B cell (primary cell): ENCODE data around the gene TSPAN31. TPM values are rescaled to one million over a fixed set of nuclear protein-coding genes. Genes with fewer than 3 reads are reported as not detected.
A peak's percentile ranks its signal among the peaks of the same experiment; 100 is the strongest.

Experiments
- ATAC-seq: fragments of 200-7000 bp; cut with Tn5 transposase; one replicate; pipeline ENCODE4 v1.10.0; 2021; ENCODE audit warnings: low read depth, mild to moderate bottlenecking, moderate number of reproducible peaks, moderate library complexity
- CTCF ChIA-PET: fragments of 350-600 bp; sonication (Branson Sonifier 250); formaldehyde crosslinking; loops from one replicate; lab custom pipeline; 2021; ENCODE audit warnings: antibody characterized with exemption, inconsistent platforms; lab: Charles Lee
- POLR2A ChIA-PET: fragments of 350-600 bp; sonication (Branson Sonifier 250); formaldehyde crosslinking; loops from one replicate; lab custom pipeline; 2021; ENCODE audit warnings: antibody characterized with exemption; lab: Charles Lee
- DNase-seq: peaks from one replicate; pipeline ENCODE4 v3.0.0; 2013
- H2AFZ ChIP-seq: 2 replicates; pipeline ENCODE4 v1.6.1; 2012; ENCODE audit warnings: mild to moderate bottlenecking, low read depth, low read length; ENCODE audit not compliant: insufficient read depth, poor library complexity, severe bottlenecking
- H3K27ac ChIP-seq, 2 donors: 1 replicate in 1 of 2; 2 replicates in 1 of 2; pipeline ENCODE4 v1.5.1; 2012 to 2013; ENCODE audit warnings: low read length in 2 of 2, mild to moderate bottlenecking in 2 of 2, moderate library complexity in 1 of 2
- H3K27me3 ChIP-seq, 4 experiments: fragments of 200-600 bp in 1 of 4; sonication (generic) in 1 of 4; replicated peaks in 1 of 4; 1 replicate in 2 of 4; 2 replicates in 2 of 4; pipeline versions ENCODE4 v1.6.1 to v1.7.0; 2013 to 2016; ENCODE audit warnings: low read length in 3 of 4, mild to moderate bottlenecking in 2 of 4, mixed read lengths in 1 of 4, moderate library complexity in 1 of 4; ENCODE audit not compliant: insufficient read depth in 4 of 4, control insufficient read depth in 3 of 4; ENCODE audit errors: control extremely low read depth in 1 of 4
- H3K36me3 ChIP-seq, 2 experiments: replicated peaks in 1 of 2; 1 replicate in 1 of 2; 2 replicates in 1 of 2; pipeline versions ENCODE4 v1.6.1 to v1.7.1; 2013; ENCODE audit warnings: low read length in 1 of 2; ENCODE audit not compliant: insufficient read depth in 2 of 2, control insufficient read depth in 1 of 2; ENCODE audit errors: control extremely low read depth in 1 of 2, extremely low read depth in 1 of 2
- H3K4me1 ChIP-seq, 2 donors: fragments of 200-600 bp in 1 of 2; sonication (generic) in 1 of 2; 1 replicate in 1 of 2; 2 replicates in 1 of 2; pipeline versions ENCODE4 v1.5.1 to v1.6.1; 2013 to 2017; ENCODE audit warnings: low read length in 2 of 2; ENCODE audit not compliant: control insufficient read depth in 2 of 2, insufficient read depth in 2 of 2
- H3K4me2 ChIP-seq: replicated peaks from 2 replicates; pipeline ENCODE3; 2012; ENCODE audit warnings: mild to moderate bottlenecking, low read depth, low read length; ENCODE audit not compliant: poor library complexity, severe bottlenecking
- H3K4me3 ChIP-seq, 5 experiments: fragments of 200-600 bp in 1 of 5; sonication (generic) in 1 of 5; 1 replicate in 3 of 5; 2 replicates in 2 of 5; pipeline versions ENCODE4 v1.5.1 to v1.7.0; 2011 to 2016; ENCODE audit warnings: low read length in 4 of 5, mild to moderate bottlenecking in 4 of 5, low read depth in 2 of 5, control low read depth in 1 of 5, moderate library complexity in 1 of 5; ENCODE audit not compliant: insufficient read depth in 1 of 5; ENCODE audit errors: control extremely low read depth in 1 of 5, extremely low read depth in 1 of 5
- H3K79me2 ChIP-seq: fragments of 200-600 bp; sonication (generic); one replicate; pipeline ENCODE4 v1.6.0; 2016; ENCODE audit warnings: low read length; ENCODE audit not compliant: control insufficient read depth, insufficient read depth
- H3K9ac ChIP-seq: fragments of 200-600 bp; sonication (generic); 2 replicates; pipeline ENCODE4 v1.6.1; 2017; ENCODE audit warnings: mild to moderate bottlenecking, low read length, moderate library complexity
- H3K9me3 ChIP-seq, 3 donors: one replicate each; pipeline versions ENCODE4 v1.6.1 to v1.7.1; 2013; ENCODE audit warnings: low read length in 2 of 3; ENCODE audit not compliant: control insufficient read depth in 2 of 3, insufficient read depth in 1 of 3; ENCODE audit errors: control extremely low read depth in 1 of 3
- H4K20me1 ChIP-seq: 2 replicates; pipeline ENCODE4 v1.6.0; 2012; ENCODE audit warnings: mild to moderate bottlenecking, low read length; ENCODE audit not compliant: insufficient read depth, control insufficient read depth, poor library complexity, severe bottlenecking
- H3K27ac Mint-ChIP-seq: one replicate; pipeline ENCODE4 v1.8.0; 2021; ENCODE audit warnings: mixed read lengths
- H3K27me3 Mint-ChIP-seq: one replicate; pipeline ENCODE4 v1.8.0; 2021; ENCODE audit warnings: mixed read lengths
- H3K4me1 Mint-ChIP-seq: one replicate; pipeline ENCODE4 v1.8.0; 2021; ENCODE audit warnings: mixed read lengths
- H3K4me3 Mint-ChIP-seq: one replicate; pipeline ENCODE4 v1.8.0; 2021; ENCODE audit warnings: mixed read lengths
- H3K9me3 Mint-ChIP-seq: one replicate; pipeline ENCODE4 v1.8.0; 2022; ENCODE audit warnings: mixed read lengths; ENCODE audit not compliant: insufficient read depth
- CTCF ChIP-seq: fragments of 200-600 bp; IDR thresholded peaks from one replicate; pipeline ENCODE4 v1.8.0; 2022; ENCODE audit warnings: antibody characterized with exemption, mild to moderate bottlenecking
- EZH2 ChIP-seq: IDR thresholded peaks from 2 replicates; pipeline ENCODE4 v1.6.1; 2012; ENCODE audit warnings: borderline replicate concordance, low read depth, mild to moderate bottlenecking, moderate library complexity, low read length; ENCODE audit not compliant: insufficient read depth, poor library complexity, severe bottlenecking
- WGBS: methylation state at CpG from one replicate; pipeline ENCODE4 v1.1.5; 2013; ENCODE audit warnings: missing lambda C conversion rate; ENCODE audit not compliant: insufficient coverage; 5-methylcytosine and 5-hydroxymethylcytosine counted together
- intact Hi-C: fragments of 100-400 bp; cut with micrococcal nuclease; formaldehyde crosslinking; loops from one replicate; pipeline ENCODE4 v1.10.0; 2022
- polyA plus RNA-seq: library from polyadenylated mRNA; depleted of rRNA; stranded (reverse); fragments of >200 nt; gene quantifications from 2 replicates; pipeline ENCODE4 v1.2.3, GENCODE V29; 2012
- total RNA-seq, 2 donors: library from RNA; stranded (reverse); fragments of 120-200 nt in 1 of 2; gene quantifications; 1 replicate in 1 of 2; 2 replicates in 1 of 2; pipeline versions ENCODE4 v1.2.3 to v1.2.4, GENCODE V29; 2013 to 2022

TSPAN31 gene
- total and polyA plus RNA-seq, 2 donors (not counting 1 experiment from before 2014, with no cell fraction given) = 24.0 to 29.6 TPM

- DNase-seq (peak; percentile 78), ATAC-seq (peak; percentile 29)
- Mint-ChIP-seq H3K4me1 (peaks cover 52% of the 10 kb centered on the region), H3K4me3 (peak overlapping the region; percentile 84), H3K27me3 (no peaks in the 10 kb centered on the region), H3K9me3 (no peaks in the 10 kb centered on the region), H3K27ac (peak overlapping the region; percentile 83)
- intact Hi-C loops = loop anchor here (5.0 kb wide), 2 partner anchors 41 to 109 kb away; partner anchors contain the start of genes B4GALNT1 and TSFM
- peak overlapping the region; percentile 60 for H3K9ac ChIP-seq
- POLR2A ChIA-PET = interaction anchor here (0.6 to 1.5 kb wide), 3 partner anchors 8 to 300 kb away, joined by 3 to 5 read pairs (median 3); no protein-coding TSS in a partner anchor
- peaks cover 50% of the 10 kb centered on the region for H4K20me1 ChIP-seq
- H3K4me3 ChIP-seq = peak overlapping the region; percentile 43 to 79 (median 62)
- peak overlapping the region; percentile 71 for H3K4me2 ChIP-seq
- no peak for TF ChIP-seq CTCF
- TF ChIP-seq EZH2 = no peak
- H3K27ac ChIP-seq = peak overlapping the region; percentile 45 to 70
- peaks cover 0 to 23% of the 10 kb centered on the region in 2 experiments for H3K36me3 ChIP-seq
- H3K27me3 ChIP-seq = no peaks in the 10 kb centered on the region
- CTCF ChIA-PET = interaction anchor here (0.5 to 4.0 kb wide), 13 partner anchors 11 to 158 kb away, joined by 3 to 21 read pairs (median 6); partner anchors contain the start of genes CDK4, CYP27B1, EEF1AKMT3 and METTL1
- WGBS = 0% methylated on average over 3 of the region's 5 CpGs
- peaks cover 79% of the 10 kb centered on the region for H3K79me2 ChIP-seq
- no peaks in the 10 kb centered on the region for H3K9me3 ChIP-seq
- peak overlapping the region; percentile 65 for H2AFZ ChIP-seq
- peaks cover 43 to 56% of the 10 kb centered on the region in 2 donors for H3K4me1 ChIP-seq
These were observed 4.0 kb upstream of the TSPAN31 start for GRCh38 chr12:57740656-57741412.
